Measurements from ENCODE around the gene PTCD1. TPM values are rescaled to one million over a fixed set of nuclear protein-coding genes. Genes with fewer than 3 reads are reported as not detected.

PTCD1 gene
- total RNA-seq, 6 donors from 2014 or later, result 6.3 to 13.4 (median 7.6) TPM

DNA sequence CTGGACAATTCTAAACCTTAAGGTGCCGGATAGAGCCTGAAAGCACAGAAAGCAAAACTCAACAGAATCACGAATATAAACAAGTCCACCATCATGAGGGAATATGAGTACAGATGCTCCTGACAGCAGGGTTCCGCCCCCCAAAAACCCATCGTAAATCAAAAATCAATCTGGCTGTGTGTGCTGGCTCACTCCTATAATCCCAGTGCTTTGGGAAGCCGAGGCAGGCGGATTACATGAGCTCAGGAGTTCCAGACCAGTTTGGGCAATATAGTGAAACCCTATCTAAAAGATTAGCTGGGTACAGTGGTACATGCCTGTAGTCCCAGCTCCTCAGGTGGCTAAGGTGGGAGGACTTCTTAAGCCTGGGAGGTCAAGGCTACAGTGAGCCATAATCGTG lies 17.6 kb downstream of the PTCD1 start:
- no peaks in the 10 kb centered on the region for H3K4me1 ChIP-seq
- H3K9me3 ChIP-seq, result no peaks in the 10 kb centered on the region
- H3K27me3 ChIP-seq, result no peaks in the 10 kb centered on the region
- no peak overlapping the region for H3K4me3 ChIP-seq
- WGBS, 2 donors, result 92 to 99% methylated on average over 6 to 7 of the region's 7 CpGs
- DNase-seq (no peak), ATAC-seq (ENCODE audit: low FRiP score in 2 of 2) (no peak)
- peaks cover 39 to 92% (median 77%) of the 10 kb centered on the region in 4 donors for H3K36me3 ChIP-seq
- no peak overlapping the region for H3K27ac ChIP-seq
- TF ChIP-seq, protein P1, sequence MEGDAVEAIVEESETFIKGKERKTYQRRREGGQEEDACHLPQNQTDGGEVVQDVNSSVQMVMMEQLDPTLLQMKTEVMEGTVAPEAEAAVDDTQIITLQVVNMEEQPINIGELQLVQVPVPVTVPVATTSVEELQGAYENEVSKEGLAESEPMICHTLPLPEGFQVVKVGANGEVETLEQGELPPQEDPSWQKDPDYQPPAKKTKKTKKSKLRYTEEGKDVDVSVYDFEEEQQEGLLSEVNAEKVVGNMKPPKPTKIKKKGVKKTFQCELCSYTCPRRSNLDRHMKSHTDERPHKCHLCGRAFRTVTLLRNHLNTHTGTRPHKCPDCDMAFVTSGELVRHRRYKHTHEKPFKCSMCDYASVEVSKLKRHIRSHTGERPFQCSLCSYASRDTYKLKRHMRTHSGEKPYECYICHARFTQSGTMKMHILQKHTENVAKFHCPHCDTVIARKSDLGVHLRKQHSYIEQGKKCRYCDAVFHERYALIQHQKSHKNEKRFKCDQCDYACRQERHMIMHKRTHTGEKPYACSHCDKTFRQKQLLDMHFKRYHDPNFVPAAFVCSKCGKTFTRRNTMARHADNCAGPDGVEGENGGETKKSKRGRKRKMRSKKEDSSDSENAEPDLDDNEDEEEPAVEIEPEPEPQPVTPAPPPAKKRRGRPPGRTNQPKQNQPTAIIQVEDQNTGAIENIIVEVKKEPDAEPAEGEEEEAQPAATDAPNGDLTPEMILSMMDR (IDR thresholded peaks at IDR 0.05), result no peak
- TF ChIP-seq EP300 (IDR thresholded peaks at IDR 0.05) (no peak), POLR2A (IDR thresholded peaks at IDR 0.05) (no peak), POLR2AphosphoS5 (IDR thresholded peaks at IDR 0.05) (no peak)

DNA sequence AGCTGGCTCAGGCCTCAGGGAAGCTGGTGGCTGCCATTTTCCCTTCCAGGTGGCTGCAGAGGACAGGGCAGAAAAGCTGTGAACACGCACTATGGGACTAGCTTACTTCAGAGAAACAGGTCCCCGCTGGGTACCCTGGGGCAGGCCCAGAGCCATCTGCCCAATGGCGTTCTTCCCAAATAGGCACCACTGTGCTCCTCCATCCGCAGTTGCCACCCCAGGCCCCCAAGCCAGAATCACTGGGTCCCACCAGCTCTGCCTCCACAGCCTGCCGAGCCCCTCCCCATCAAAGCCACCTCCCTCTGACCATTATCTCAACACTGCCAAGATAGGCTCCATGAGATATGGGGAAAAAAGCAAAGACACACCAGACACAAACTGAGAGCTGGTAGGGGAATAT lies 18.4 kb downstream of the PTCD1 start:
- WGBS, 2 donors, result 94 to 97% methylated on average over 4 to 5 of the region's 5 CpGs
- Histone ChIP-seq H3K4me3 (no peak overlapping the region), H3K27ac (no peak overlapping the region), H3K36me3 (peaks cover 41 to 91% (median 77%) of the 10 kb centered on the region in 4 donors), H3K27me3 (no peaks in the 10 kb centered on the region), H3K9me3 (no peaks in the 10 kb centered on the region), H3K4me1 (no peaks in the 10 kb centered on the region)
- TF ChIP-seq POLR2A (IDR thresholded peaks at IDR 0.05) (no peak), POLR2AphosphoS5 (IDR thresholded peaks at IDR 0.05) (no peak), EP300 (IDR thresholded peaks at IDR 0.05) (no peak)
- TF ChIP-seq, protein P1 (IDR thresholded peaks at IDR 0.05), result no peak
- no peak for DNase-seq
- ATAC-seq (ENCODE audit: low FRiP score in 2 of 2), result no peak

DNA sequence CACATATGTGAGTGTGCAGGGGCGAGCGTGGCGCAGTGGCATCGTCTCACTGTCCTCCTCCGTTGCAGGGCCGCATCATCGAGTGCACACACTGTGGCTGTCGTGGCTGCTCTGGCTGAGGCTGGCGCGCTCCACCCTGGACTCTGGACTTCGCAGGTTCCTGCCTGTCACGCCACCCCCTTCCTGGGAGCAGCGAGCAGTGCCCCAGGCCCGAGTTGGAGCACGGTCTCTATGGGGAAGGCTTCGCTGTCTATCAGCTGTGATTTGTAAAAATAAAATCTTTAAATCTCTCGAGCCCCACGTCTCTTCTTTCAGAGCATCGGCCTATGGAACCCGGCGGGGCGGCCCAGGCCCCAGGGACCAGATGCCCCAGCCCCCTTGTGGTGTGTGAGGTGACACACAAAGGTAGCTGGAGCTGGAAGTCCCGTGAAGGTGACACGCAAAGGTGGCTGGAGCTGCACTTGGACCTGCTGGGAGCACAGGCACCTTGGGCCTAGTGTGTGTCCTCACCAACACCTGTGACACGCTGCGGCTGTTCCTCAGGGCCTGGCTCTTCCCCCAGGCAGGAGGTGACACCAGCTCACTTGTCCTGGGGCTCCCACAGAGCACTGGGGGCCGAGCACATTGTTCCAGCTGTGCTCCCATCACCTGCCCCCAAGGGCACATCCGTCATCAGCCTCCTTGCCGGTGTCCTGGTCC lies 19.1 kb downstream of the PTCD1 start:
- peak in 1 of 2 donors; percentile 74 for DNase-seq
- H3K9me3 ChIP-seq, result no peaks in the 10 kb centered on the region
- peak in 1 of 2 donors; percentile 42 for ATAC-seq (ENCODE audit: low FRiP score in 2 of 2)
- 89 to 93% methylated on average over 24 to 26 of the region's 29 CpGs for WGBS, 2 donors
- H3K4me1 ChIP-seq, result no peaks in the 10 kb centered on the region
- H3K4me3 ChIP-seq, result no peak overlapping the region
- peaks cover 43 to 91% (median 75%) of the 10 kb centered on the region in 4 donors for H3K36me3 ChIP-seq
- TF ChIP-seq POLR2AphosphoS5 (IDR thresholded peaks at IDR 0.05), result no peak
- TF ChIP-seq POLR2A (IDR thresholded peaks at IDR 0.05), result no peak
- TF ChIP-seq, protein P1 (IDR thresholded peaks at IDR 0.05), result no peak
- TF ChIP-seq EP300 (IDR thresholded peaks at IDR 0.05), result no peak
- no peak overlapping the region for H3K27ac ChIP-seq
- H3K27me3 ChIP-seq, result no peaks in the 10 kb centered on the region

DNA sequence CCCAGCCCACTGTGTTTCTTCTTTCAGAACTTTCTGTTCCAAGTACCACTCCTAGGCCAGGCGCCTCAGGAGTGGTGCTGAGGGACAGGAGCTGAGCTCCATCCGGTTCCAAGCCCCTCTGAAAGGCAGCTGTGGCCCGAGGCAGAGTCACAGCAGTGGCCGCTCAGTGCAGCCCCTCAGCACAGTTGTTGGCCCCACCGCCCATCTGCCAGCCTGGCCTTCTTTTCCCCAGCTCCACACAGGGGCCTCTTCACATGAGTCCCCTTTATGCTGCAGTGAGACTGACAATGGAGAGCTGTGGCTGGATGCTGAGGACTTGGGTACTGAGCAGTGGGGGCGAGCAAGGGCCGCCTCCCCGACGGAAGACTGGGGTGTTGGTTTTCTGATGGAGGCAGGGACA lies 20.3 kb downstream of the PTCD1 start:
- ATAC-seq (ENCODE audit: low FRiP score in 2 of 2), result no peak
- DNase-seq, result no peak
- H3K4me3 ChIP-seq, result no peak overlapping the region
- 90 to 94% methylated on average over 2 to 9 of the region's 9 CpGs for WGBS, 2 donors
- H3K27ac ChIP-seq, result no peak overlapping the region
- H3K9me3 ChIP-seq, result no peaks in the 10 kb centered on the region
- H3K27me3 ChIP-seq, result no peaks in the 10 kb centered on the region
- H3K36me3 ChIP-seq, result peaks cover 52 to 88% (median 76%) of the 10 kb centered on the region in 4 donors
- TF ChIP-seq EP300 (IDR thresholded peaks at IDR 0.05), result no peak
- TF ChIP-seq, protein P1 (IDR thresholded peaks at IDR 0.05), result no peak
- no peak for TF ChIP-seq POLR2AphosphoS5 (IDR thresholded peaks at IDR 0.05)
- TF ChIP-seq POLR2A (IDR thresholded peaks at IDR 0.05), result no peak
- H3K4me1 ChIP-seq, result no peaks in the 10 kb centered on the region

Data from upper lobe of left lung (tissue), 6 donors.